NCI-H1694 treated with DMSO at 0.1 percent for 48 hours (cell line): ENCODE data around the gene CCDC196.
"Not testable (repeated sequence)": the region's sequence is repeated elsewhere in the genome, so short reads cannot be mapped to it uniquely, and the experiment has no call there.

Experiments used
- DNase-seq: peaks from one replicate; lab custom pipeline; 2025; lab: John Stamatoyannopoulos, UW

CCDC196 gene

DNA sequence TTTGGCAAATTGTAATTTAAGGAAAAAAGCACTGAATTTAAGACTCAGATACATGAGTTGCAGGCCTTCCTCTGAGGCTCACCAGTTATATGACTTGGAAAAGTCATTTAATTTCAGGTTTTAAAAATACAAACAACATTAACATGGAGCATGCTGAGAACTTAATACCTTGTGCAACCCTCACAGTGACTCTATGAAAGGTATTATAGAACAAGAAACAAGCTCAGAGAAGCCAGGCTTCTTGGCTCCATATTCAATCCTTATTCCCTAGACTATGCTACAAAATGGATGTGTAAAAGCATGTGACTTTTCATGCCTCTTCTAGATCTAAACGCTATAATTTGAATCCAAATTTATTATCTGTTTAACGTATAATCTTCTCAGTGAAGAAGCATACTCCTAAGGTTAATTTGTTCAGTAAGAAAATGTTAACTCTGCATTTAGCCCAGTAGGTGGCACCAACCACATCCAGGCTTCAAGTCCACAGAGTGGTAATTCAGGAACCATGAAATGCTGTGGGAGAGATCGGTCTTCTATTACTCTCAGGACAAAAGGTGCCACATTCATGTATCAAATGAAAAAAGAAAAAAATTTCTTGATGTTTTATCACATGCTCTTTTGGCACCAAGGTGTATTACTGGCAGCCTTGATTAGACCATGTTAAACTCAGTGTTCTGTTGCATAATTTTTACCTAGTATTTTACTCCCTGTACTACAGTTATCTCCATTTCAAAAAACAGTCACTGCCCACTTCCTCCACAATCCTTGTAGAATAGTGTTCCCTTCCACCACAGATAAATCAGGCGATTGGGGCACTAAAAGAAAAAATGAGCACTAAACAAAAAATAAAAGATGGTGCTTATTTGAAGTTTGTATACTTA is 9.3 kb downstream of the CCDC196 start:
- peak; percentile 92 for DNase-seq

DNA sequence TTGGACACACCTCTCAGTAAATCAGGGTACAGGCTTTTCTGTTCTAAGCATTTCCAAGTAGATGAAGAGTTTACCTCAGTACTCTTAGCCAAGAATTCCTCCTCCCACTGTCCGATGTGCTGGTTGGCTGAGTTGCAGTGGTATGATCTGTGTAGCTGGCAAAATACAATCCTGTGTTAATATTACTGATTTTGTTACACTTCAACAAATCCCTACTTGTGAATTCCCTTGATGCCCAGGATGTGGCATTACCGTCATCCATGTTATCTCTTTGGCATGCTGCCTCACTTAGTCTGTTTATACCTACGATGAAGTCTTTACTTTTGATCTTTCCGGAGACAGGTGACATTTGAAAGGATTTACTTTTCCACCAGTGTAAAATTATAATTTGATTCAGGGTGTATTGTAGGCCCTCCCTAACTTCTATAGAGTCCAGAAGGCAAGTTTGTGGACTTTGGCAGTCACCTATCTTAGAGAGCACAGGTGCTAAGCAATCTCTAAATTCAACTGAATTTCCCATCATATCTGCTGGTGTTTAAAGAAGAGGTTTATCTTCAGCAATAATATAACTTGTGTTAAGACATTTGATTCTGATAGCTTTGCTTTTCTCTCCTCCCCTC is 10.1 kb downstream of the CCDC196 start:
- DNase-seq: no peak

- no peak for DNase-seq
Observed at GRCh38 chr14:66496911-66497310, 10.7 kb downstream of the CCDC196 start.

DNA sequence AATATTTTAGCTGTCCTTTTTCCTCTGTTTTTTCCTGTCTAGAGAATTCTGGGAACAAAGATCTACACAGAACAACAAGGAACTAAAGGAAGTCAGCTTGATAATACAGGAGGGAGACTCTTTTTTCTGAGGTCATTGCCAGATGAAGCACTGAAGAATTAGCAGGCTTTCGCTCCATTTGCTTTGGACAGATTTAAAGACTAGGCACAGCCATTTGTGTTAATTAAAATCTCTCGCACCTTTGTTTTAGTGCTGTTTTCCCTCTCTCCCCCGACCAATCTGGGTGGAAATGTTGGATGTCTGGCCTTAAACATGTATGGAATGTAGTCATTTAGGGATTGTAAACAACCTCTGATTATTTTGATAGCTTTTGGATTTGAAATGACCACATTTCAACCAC is 12.1 kb downstream of the CCDC196 start:
- DNase-seq: no peak

GRCh38 chr14:66501592-66501991 is 15.4 kb downstream of the CCDC196 start:
- no peak for DNase-seq

- not testable (repeated sequence) for DNase-seq
Observed at GRCh38 chr14:66502836-66503235, 16.7 kb downstream of the CCDC196 start.

DNA sequence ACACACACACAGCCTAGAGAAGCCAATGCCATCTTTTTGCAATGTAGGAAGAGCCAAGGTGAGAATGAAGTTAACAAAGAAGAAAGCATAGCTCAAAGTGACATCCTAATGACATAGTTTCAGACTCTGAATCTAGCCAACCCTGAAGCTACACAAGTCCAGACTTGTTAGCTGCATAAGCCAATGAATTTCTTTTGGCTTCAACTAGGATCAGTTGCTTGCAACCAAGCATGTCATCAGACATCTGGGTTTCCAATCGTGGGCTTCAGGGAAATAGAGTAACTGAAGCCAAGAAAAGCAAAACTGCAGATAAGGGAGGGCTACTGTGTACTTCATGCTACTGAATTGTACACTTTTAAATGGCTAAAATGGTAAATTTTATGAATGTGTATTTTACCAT is 17.4 kb downstream of the CCDC196 start:
- peak; percentile 58 for DNase-seq

DNA sequence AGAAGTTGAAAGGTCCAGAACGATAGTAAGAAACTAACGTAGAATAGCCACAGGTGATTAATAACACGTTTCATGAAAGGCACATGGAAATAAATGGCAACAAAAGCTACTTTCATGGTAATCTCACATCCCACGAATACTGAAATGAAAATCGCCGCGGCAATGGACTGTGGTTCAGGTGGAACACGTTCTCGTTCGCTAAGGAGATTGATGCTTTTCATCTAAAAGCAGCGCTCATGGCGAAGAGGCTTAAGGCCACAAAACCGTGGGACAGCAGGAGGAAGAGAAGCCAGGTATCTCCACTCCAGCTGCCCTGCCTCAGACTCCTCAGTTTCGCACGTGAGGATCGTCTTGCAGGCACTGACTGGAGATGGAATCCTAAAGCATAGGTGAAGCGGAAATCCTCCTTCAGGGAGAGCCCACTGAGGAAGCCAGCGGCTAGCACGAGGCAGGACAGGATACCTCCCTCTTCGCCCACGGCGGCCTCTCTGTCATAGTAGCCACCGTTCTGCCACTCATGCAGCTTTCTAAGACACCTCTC is 21.1 kb downstream of the CCDC196 start:
- peak; percentile 69 for DNase-seq

GRCh38 chr14:66507722-66508546 is 21.8 kb downstream of the CCDC196 start, which contains the start of gene GPHN:
GPHN (plus strand) TSS chr14:66508147.
- DNase-seq: peak; percentile 99

- DNase-seq: no peak
Observed at GRCh38 chr14:66508547-66508845, 22.3 kb downstream of the CCDC196 start.

DNA sequence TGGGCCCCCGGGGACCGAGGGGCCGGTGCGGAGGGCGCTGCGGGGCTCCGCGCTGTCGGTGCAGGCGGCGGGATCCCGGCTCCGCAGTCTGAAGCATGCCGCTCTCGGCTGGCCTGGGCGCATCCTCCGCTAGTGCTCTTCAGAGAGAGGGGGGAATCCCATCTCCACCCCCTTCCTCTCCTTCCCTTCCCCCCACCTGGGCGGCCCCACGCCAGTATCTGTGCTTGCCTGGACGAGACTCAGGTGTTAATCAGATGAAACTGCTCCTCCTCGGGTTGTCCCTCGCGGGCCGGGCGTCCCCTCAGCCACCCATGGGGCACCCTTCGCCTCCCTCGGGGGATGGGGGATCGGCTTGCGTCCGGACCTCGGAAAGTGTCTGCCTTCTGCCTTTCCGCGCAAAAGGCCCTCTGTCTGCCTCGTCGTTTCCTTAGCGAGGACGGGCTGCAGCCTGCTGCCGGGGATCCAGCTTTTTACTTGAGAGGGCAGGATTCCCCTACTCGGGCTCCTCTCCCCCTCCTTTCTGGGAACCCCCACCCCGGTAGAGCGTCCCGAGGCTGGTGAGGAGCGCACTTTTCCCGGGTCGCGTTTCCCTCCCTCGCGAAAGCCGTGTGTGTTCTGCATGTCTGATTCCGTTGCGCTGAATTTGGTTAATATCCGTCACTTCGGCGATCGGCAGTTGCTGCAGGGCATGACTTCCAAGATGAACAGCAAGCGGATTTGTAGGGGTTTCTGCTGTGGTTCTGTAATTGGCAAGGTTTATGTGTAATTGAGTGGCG is 22.9 kb downstream of the CCDC196 start:
- DNase-seq: peak; percentile 51

GRCh38 chr14:66509874-66510273 is 23.7 kb downstream of the CCDC196 start:
- DNase-seq: no peak

- no peak for DNase-seq
Observed at GRCh38 chr14:66511849-66512248, 25.7 kb downstream of the CCDC196 start.

- no peak for DNase-seq
Observed at GRCh38 chr14:66514213-66514612, 28.0 kb downstream of the CCDC196 start.

- DNase-seq: no peak
Observed at GRCh38 chr14:66530526-66530925, 44.4 kb downstream of the CCDC196 start.

GRCh38 chr14:66539034-66539433 is 52.9 kb downstream of the CCDC196 start:
- no peak for DNase-seq

- no peak for DNase-seq
Observed at GRCh38 chr14:66540038-66540437, 53.9 kb downstream of the CCDC196 start.

GRCh38 chr14:66541627-66542026 is 55.5 kb downstream of the CCDC196 start:
- DNase-seq: no peak

- no peak for DNase-seq
Observed at GRCh38 chr14:66543996-66544395, 57.8 kb downstream of the CCDC196 start.

DNA sequence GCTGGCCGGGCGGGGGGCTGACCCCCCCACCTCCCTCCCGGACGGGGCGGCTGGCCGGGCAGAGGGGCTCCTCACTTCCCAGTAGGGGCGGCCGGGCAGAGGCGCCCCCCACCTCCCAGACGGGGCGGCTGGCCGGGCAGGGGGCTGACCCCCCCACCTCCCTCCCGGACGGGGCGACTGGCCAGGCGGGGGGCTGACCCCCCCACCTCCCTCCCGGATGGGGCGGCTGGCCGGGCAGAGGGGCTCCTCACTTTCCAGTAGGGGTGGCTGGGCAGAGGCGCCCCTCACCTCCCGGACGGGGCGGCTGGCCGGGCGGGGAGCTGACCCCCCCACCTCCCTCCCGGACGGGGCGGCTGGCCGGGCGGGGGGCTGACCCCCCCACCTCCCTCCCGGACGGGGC is 59.0 kb downstream of the CCDC196 start:
- not testable (repeated sequence) for DNase-seq

DNA sequence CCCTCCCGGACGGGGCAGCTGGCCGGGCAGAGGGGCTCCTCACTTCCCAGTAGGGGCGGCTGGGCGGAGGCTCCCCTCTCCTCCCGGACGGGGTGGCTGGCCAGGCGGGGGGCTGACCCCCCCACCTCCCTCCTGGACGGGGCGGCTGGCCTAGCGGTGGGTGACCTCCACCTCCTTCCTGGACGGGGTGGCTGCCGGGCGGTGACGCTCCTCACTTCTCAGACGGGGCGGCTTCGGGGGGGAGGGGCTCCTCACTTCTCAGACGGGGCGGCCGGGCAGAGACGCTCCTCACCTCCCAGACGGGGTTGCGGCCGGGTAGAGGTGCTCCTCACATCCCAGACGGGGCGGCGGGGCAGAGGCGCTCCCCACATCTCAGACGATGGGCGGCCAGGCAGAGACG is 59.6 kb downstream of the CCDC196 start:
- not testable (repeated sequence) for DNase-seq
